Coronary artery (tissue), 2 donors: ENCODE data around the gene BPI.

Experiments used
- DNase-seq: peaks from one replicate; pipeline ENCODE4 v3.0.0-alpha.2; 2017; ENCODE audit warnings: low spot score
- H3K27ac ChIP-seq, 2 donors: fragments of 200-600 bp; sonication (generic); one replicate each; pipeline ENCODE4 v1.5.1; 2016 to 2019
- H3K4me3 ChIP-seq: fragments of 200-600 bp; sonication (generic); 2 replicates; pipeline ENCODE4 v1.5.1; 2016; ENCODE audit warnings: mild to moderate bottlenecking, moderate library complexity
- CTCF ChIP-seq: fragments of 200-600 bp; sonication (generic); IDR thresholded peaks from one replicate; pipeline ENCODE4 v1.5.1; 2019; ENCODE audit warnings: antibody characterized with exemption

Gene BPI

GRCh38 chr20:38357653-38358207 lies 53.8 kb downstream of the BPI start:
- Histone ChIP-seq H3K4me3 (no peak overlapping the region), H3K27ac (no peak overlapping the region)
- no peak for TF ChIP-seq CTCF
- no peak for DNase-seq

DNA sequence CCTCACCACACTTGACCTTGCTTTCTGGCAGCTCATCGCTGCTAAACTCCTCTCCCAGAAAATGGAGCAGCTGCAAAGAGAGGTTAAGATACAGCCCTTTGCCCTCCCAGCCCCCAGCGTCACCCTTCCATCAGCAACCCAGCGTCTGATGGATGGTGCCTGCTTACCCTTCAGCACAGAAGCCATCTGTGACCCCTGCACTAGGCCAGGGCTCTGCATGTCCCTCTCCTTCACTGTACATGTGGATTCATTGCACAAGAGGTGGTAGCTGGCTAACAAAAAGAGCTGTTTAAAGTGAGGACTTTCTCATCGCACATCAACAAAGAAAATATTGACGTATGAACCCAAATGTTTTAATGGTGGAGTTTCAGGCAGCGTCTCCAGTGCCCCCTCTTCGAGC lies 54.6 kb downstream of the BPI start:
- TF ChIP-seq CTCF, result no peak
- DNase-seq, result no peak
- no peak overlapping the region for H3K4me3 ChIP-seq
- H3K27ac ChIP-seq, result no peak overlapping the region

- no peak overlapping the region for H3K4me3 ChIP-seq
- TF ChIP-seq CTCF, result no peak
- no peak for DNase-seq
- H3K27ac ChIP-seq, result no peak overlapping the region
Observed at GRCh38 chr20:38363004-38363747, 59.2 kb downstream of the BPI start.

DNA sequence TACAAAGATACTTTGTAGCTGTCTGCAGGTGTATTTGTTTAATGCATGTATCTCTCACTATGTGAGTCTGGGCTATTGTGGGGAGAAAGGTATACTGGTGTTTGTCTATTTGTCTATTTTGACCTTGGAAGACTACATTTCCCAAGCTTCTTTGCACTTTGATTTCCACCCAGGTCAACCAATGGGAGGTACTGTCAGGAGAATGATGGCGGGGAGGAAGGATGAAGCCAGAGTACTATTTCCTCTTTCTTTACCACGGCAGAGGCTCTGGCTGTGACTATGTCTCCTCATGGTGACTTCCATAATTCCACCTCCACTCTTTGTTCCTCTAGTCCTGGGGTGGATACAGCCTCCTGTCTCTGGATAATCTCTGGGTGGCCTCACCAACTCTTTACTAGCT lies 65.4 kb downstream of the BPI start:
- no peak for DNase-seq
- Histone ChIP-seq H3K27ac (no peak overlapping the region), H3K4me3 (no peak overlapping the region)
- TF ChIP-seq CTCF, result no peak

DNA sequence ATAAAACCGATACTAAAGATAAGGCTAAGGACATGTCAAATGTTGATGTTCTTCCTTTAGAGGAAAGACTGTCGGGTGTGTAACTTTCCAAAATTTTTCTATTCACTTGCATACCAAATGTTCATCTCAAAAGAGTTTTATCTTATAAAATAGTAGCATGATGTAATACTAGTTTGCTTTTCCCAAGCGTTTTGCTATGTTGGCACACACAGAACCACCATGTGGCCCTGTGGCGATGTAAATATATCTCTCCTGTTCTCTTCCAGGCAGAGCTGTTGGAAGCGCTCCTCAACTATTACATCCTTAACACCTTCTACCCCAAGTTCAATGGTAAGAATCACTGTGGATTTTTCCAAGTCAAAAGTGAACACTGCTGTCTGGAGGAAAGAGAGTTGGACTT lies 68.8 kb downstream of the BPI start:
- H3K27ac ChIP-seq, result peak overlapping the region in 1 of 2 donors; percentile 70
- H3K4me3 ChIP-seq, result no peak overlapping the region
- TF ChIP-seq CTCF, result no peak
- no peak for DNase-seq

DNA sequence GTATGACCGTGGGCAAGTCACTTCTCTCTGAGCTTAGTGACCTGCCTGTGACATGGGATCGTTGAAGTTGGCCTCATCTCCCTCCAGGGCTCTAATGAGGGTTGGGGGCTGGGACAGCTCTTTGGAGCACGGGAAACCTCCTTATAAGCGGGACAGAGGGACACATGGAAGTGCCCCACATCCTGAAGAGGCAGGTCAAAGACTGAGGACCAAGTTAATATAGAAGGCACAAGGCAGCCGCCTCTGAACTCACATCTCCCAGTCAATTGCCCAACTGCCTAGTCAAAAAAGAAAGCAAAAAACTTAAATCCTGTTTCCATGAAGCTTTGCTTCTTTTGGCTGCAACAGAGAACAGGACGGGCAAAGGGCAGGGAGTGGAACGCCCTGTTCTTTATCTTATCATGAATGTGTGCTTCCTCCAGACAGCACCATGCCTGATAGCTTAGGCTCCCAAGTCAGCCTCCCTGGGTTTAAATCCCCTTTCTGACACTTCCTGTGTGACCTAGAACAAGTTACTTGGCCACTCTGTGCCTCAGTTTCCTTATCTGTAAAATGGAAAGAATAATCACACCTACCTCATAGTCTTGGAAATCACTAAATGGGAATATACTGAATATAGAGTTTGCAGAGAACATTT lies 69.4 kb downstream of the BPI start:
- no peak for TF ChIP-seq CTCF
- Histone ChIP-seq H3K27ac (peak overlapping the region in 1 of 2 donors; percentile 70), H3K4me3 (no peak overlapping the region)
- DNase-seq, result peak; percentile 57

DNA sequence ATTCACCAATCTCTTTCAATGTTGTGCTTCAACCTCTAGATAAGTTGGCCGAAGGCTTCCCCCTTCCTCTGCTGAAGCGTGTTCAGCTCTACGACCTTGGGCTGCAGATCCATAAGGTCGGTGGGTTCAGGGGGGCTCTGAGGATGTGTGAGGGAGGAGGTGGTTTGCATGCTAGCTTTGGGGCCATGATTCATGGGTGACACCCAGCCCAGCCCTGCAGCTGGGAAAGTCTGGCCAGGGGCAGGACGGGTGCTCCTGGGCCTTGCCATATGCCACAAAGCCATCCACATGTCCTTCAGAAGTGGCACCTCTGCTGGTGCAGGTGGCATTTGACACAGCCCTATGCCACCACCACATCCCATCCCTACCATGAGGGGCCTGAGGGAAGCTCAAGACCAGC lies 69.9 kb downstream of the BPI start:
- DNase-seq, result peak; percentile 67
- no peak for TF ChIP-seq CTCF
- peak overlapping the region in 1 of 2 donors; percentile 43 for H3K27ac ChIP-seq
- H3K4me3 ChIP-seq, result no peak overlapping the region
